NCI-H2227 (cell line): ENCODE data around the gene PRR15L.
A peak's percentile ranks its signal among the peaks of the same experiment; 100 is the strongest.
"Not testable (repeated sequence)": the region's sequence is repeated elsewhere in the genome, so short reads cannot be mapped to it uniquely, and the experiment has no call there.

ENCODE experiments used
- DNase-seq: peaks from one replicate; lab custom pipeline; 2025; ENCODE audit not compliant: unreplicated experiment; lab: John Stamatoyannopoulos, UW

PRR15L gene

GRCh38 chr17:47989159-47989558, 31.5 kb upstream of the PRR15L start:
- DNase-seq: peak; percentile 56

GRCh38 chr17:47988445-47988844, 30.8 kb upstream of the PRR15L start:
- DNase-seq: not testable (repeated sequence)

GRCh38 chr17:47987240-47987835, 29.7 kb upstream of the PRR15L start:
- peak; percentile 72 for DNase-seq

- no peak for DNase-seq
Measured at GRCh38 chr17:47986520-47986919, 28.8 kb upstream of the PRR15L start.

- no peak for DNase-seq
Measured at GRCh38 chr17:47983492-47984223, 26.0 kb upstream of the PRR15L start.

GRCh38 chr17:47982645-47983390, 25.1 kb upstream of the PRR15L start:
- DNase-seq: peak; percentile 77

GRCh38 chr17:47982091-47982617, 24.5 kb upstream of the PRR15L start:
- peak; percentile 88 for DNase-seq

GRCh38 chr17:47981462-47981861, 23.8 kb upstream of the PRR15L start:
- DNase-seq: no peak

- DNase-seq: peak; percentile 19
Measured at GRCh38 chr17:47980541-47980940, 22.9 kb upstream of the PRR15L start.

GRCh38 chr17:47978324-47978723, 20.6 kb upstream of the PRR15L start:
- peak; percentile 83 for DNase-seq

GRCh38 chr17:47975823-47976205, 18.1 kb upstream of the PRR15L start:
- DNase-seq: no peak

- DNase-seq: no peak
Measured at GRCh38 chr17:47975189-47975822, 17.6 kb upstream of the PRR15L start.

GRCh38 chr17:47973541-47973940, 15.9 kb upstream of the PRR15L start:
- DNase-seq: no peak

- peak; percentile 100 for DNase-seq
Measured at GRCh38 chr17:47970725-47971499, 13.2 kb upstream of the PRR15L start, which contains the start of gene CDK5RAP3. Gene CDK5RAP3 (plus strand): TSS chr17:47971113. CDS start chr17:47971147, 34 bp downstream.

GRCh38 chr17:47969930-47970724, 12.4 kb upstream of the PRR15L start:
- DNase-seq: no peak

- DNase-seq: no peak
Measured at GRCh38 chr17:47968836-47969235, 11.2 kb upstream of the PRR15L start.

GRCh38 chr17:47967607-47968252, 10.0 kb upstream of the PRR15L start:
- DNase-seq: no peak

GRCh38 chr17:47966079-47966519, 8.4 kb upstream of the PRR15L start:
- DNase-seq: no peak

GRCh38 chr17:47964856-47965255, 7.2 kb upstream of the PRR15L start:
- DNase-seq: no peak
